B cell (primary cell): Measurements from ENCODE around the gene C1orf122. TPM values are rescaled to one million over a fixed set of nuclear protein-coding genes. Genes with fewer than 3 reads are reported as not detected.
A peak's percentile ranks its signal among the peaks of the same experiment; 100 is the strongest.

ENCODE experiments used
- ATAC-seq: fragments of 200-7000 bp; cut with Tn5 transposase; one replicate; pipeline ENCODE4 v1.10.0; 2021; ENCODE audit warnings: low read depth, mild to moderate bottlenecking, moderate number of reproducible peaks, moderate library complexity
- CTCF ChIA-PET: fragments of 350-600 bp; sonication (Branson Sonifier 250); formaldehyde crosslinking; loops from one replicate; lab custom pipeline; 2021; ENCODE audit warnings: antibody characterized with exemption, inconsistent platforms; lab: Charles Lee
- POLR2A ChIA-PET: fragments of 350-600 bp; sonication (Branson Sonifier 250); formaldehyde crosslinking; loops from one replicate; lab custom pipeline; 2021; ENCODE audit warnings: antibody characterized with exemption; lab: Charles Lee
- DNase-seq: peaks from one replicate; pipeline ENCODE4 v3.0.0; 2013
- H2AFZ ChIP-seq: 2 replicates; pipeline ENCODE4 v1.6.1; 2012; ENCODE audit warnings: mild to moderate bottlenecking, low read depth, low read length; ENCODE audit not compliant: insufficient read depth, poor library complexity, severe bottlenecking
- H3K27ac ChIP-seq, 2 donors: 1 replicate in 1 of 2; 2 replicates in 1 of 2; pipeline ENCODE4 v1.5.1; 2012 to 2013; ENCODE audit warnings: low read length in 2 of 2, mild to moderate bottlenecking in 2 of 2, moderate library complexity in 1 of 2
- H3K27me3 ChIP-seq, 4 experiments: fragments of 200-600 bp in 1 of 4; sonication (generic) in 1 of 4; replicated peaks in 1 of 4; 1 replicate in 2 of 4; 2 replicates in 2 of 4; pipeline versions ENCODE4 v1.6.1 to v1.7.0; 2013 to 2016; ENCODE audit warnings: low read length in 3 of 4, mild to moderate bottlenecking in 2 of 4, mixed read lengths in 1 of 4, moderate library complexity in 1 of 4; ENCODE audit not compliant: insufficient read depth in 4 of 4, control insufficient read depth in 3 of 4; ENCODE audit errors: control extremely low read depth in 1 of 4
- H3K36me3 ChIP-seq, 2 experiments: replicated peaks in 1 of 2; 1 replicate in 1 of 2; 2 replicates in 1 of 2; pipeline versions ENCODE4 v1.6.1 to v1.7.1; 2013; ENCODE audit warnings: low read length in 1 of 2; ENCODE audit not compliant: insufficient read depth in 2 of 2, control insufficient read depth in 1 of 2; ENCODE audit errors: control extremely low read depth in 1 of 2, extremely low read depth in 1 of 2
- H3K4me1 ChIP-seq, 2 donors: fragments of 200-600 bp in 1 of 2; sonication (generic) in 1 of 2; 1 replicate in 1 of 2; 2 replicates in 1 of 2; pipeline versions ENCODE4 v1.5.1 to v1.6.1; 2013 to 2017; ENCODE audit warnings: low read length in 2 of 2; ENCODE audit not compliant: control insufficient read depth in 2 of 2, insufficient read depth in 2 of 2
- H3K4me2 ChIP-seq: replicated peaks from 2 replicates; pipeline ENCODE3; 2012; ENCODE audit warnings: mild to moderate bottlenecking, low read depth, low read length; ENCODE audit not compliant: poor library complexity, severe bottlenecking
- H3K4me3 ChIP-seq, 5 experiments: fragments of 200-600 bp in 1 of 5; sonication (generic) in 1 of 5; 1 replicate in 3 of 5; 2 replicates in 2 of 5; pipeline versions ENCODE4 v1.5.1 to v1.7.0; 2011 to 2016; ENCODE audit warnings: low read length in 4 of 5, mild to moderate bottlenecking in 4 of 5, low read depth in 2 of 5, control low read depth in 1 of 5, moderate library complexity in 1 of 5; ENCODE audit not compliant: insufficient read depth in 1 of 5; ENCODE audit errors: control extremely low read depth in 1 of 5, extremely low read depth in 1 of 5
- H3K79me2 ChIP-seq: fragments of 200-600 bp; sonication (generic); one replicate; pipeline ENCODE4 v1.6.0; 2016; ENCODE audit warnings: low read length; ENCODE audit not compliant: control insufficient read depth, insufficient read depth
- H3K9ac ChIP-seq: fragments of 200-600 bp; sonication (generic); 2 replicates; pipeline ENCODE4 v1.6.1; 2017; ENCODE audit warnings: mild to moderate bottlenecking, low read length, moderate library complexity
- H3K9me3 ChIP-seq, 3 donors: one replicate each; pipeline versions ENCODE4 v1.6.1 to v1.7.1; 2013; ENCODE audit warnings: low read length in 2 of 3; ENCODE audit not compliant: control insufficient read depth in 2 of 3, insufficient read depth in 1 of 3; ENCODE audit errors: control extremely low read depth in 1 of 3
- H4K20me1 ChIP-seq: 2 replicates; pipeline ENCODE4 v1.6.0; 2012; ENCODE audit warnings: mild to moderate bottlenecking, low read length; ENCODE audit not compliant: insufficient read depth, control insufficient read depth, poor library complexity, severe bottlenecking
- H3K27ac Mint-ChIP-seq: one replicate; pipeline ENCODE4 v1.8.0; 2021; ENCODE audit warnings: mixed read lengths
- H3K27me3 Mint-ChIP-seq: one replicate; pipeline ENCODE4 v1.8.0; 2021; ENCODE audit warnings: mixed read lengths
- H3K4me1 Mint-ChIP-seq: one replicate; pipeline ENCODE4 v1.8.0; 2021; ENCODE audit warnings: mixed read lengths
- H3K4me3 Mint-ChIP-seq: one replicate; pipeline ENCODE4 v1.8.0; 2021; ENCODE audit warnings: mixed read lengths
- H3K9me3 Mint-ChIP-seq: one replicate; pipeline ENCODE4 v1.8.0; 2022; ENCODE audit warnings: mixed read lengths; ENCODE audit not compliant: insufficient read depth
- EZH2 ChIP-seq: IDR thresholded peaks from 2 replicates; pipeline ENCODE4 v1.6.1; 2012; ENCODE audit warnings: borderline replicate concordance, low read depth, mild to moderate bottlenecking, moderate library complexity, low read length; ENCODE audit not compliant: insufficient read depth, poor library complexity, severe bottlenecking
- WGBS: methylation state at CpG from one replicate; pipeline ENCODE4 v1.1.5; 2013; ENCODE audit warnings: missing lambda C conversion rate; ENCODE audit not compliant: insufficient coverage; 5-methylcytosine and 5-hydroxymethylcytosine counted together
- intact Hi-C: fragments of 100-400 bp; cut with micrococcal nuclease; formaldehyde crosslinking; loops from one replicate; pipeline ENCODE4 v1.10.0; 2022
- polyA plus RNA-seq: library from polyadenylated mRNA; depleted of rRNA; stranded (reverse); fragments of >200 nt; gene quantifications from 2 replicates; pipeline ENCODE4 v1.2.3, GENCODE V29; 2012
- total RNA-seq, 2 donors: library from RNA; stranded (reverse); fragments of 120-200 nt in 1 of 2; gene quantifications; 1 replicate in 1 of 2; 2 replicates in 1 of 2; pipeline versions ENCODE4 v1.2.3 to v1.2.4, GENCODE V29; 2013 to 2022
- TF ChIP-seq, protein P1 (sequence below): fragments of 200-600 bp; IDR thresholded peaks from one replicate; pipeline ENCODE4 v1.8.0; 2022; ENCODE audit warnings: antibody characterized with exemption, mild to moderate bottlenecking

C1orf122 gene
- total and polyA plus RNA-seq, 2 donors (not counting 1 experiment from before 2014, with no cell fraction given): 15.7 to 16.9 TPM

- Histone ChIP-seq H3K79me2 (peaks cover 25% of the 10 kb centered on the region), H2AFZ (peak overlapping the region; percentile 96), H3K4me2 (peak overlapping the region; percentile 95), H3K4me3 (peak overlapping the region; percentile 28 to 88 (median 83)), H4K20me1 (peaks cover 20% of the 10 kb centered on the region), H3K27ac (peak overlapping the region; percentile 68 to 94), H3K9ac (peak overlapping the region; percentile 93), H3K36me3 (peaks cover 0 to 36% of the 10 kb centered on the region in 2 experiments), H3K9me3 (no peaks in the 10 kb centered on the region), H3K27me3 (no peaks in the 10 kb centered on the region), H3K4me1 (peaks cover 14 to 31% of the 10 kb centered on the region in 2 donors)
- CTCF ChIA-PET: interaction anchor here (0.6 to 2.5 kb wide), 5 partner anchors 16 to 183 kb away, joined by 3 to 20 read pairs (median 6); partner anchors contain the start of gene MTF1
- no peaks in the 10 kb centered on the region for H3K9me3 Mint-ChIP-seq
- WGBS: 7% methylated on average over 51 of the region's 54 CpGs
- peak overlapping the region; percentile 98 for H3K27ac Mint-ChIP-seq
- H3K27me3 Mint-ChIP-seq: no peaks in the 10 kb centered on the region
- peaks cover 40% of the 10 kb centered on the region for H3K4me1 Mint-ChIP-seq
- peak; percentile 22 for DNase-seq
- POLR2A ChIA-PET: interaction anchor here (0.7 to 2.3 kb wide), 7 partner anchors 9 to 119 kb away, joined by 3 to 8 read pairs (median 4); partner anchors contain the start of gene MTF1
- peak; percentile 47 for ATAC-seq
- no peak for TF ChIP-seq EZH2
- TF ChIP-seq, protein P1, sequence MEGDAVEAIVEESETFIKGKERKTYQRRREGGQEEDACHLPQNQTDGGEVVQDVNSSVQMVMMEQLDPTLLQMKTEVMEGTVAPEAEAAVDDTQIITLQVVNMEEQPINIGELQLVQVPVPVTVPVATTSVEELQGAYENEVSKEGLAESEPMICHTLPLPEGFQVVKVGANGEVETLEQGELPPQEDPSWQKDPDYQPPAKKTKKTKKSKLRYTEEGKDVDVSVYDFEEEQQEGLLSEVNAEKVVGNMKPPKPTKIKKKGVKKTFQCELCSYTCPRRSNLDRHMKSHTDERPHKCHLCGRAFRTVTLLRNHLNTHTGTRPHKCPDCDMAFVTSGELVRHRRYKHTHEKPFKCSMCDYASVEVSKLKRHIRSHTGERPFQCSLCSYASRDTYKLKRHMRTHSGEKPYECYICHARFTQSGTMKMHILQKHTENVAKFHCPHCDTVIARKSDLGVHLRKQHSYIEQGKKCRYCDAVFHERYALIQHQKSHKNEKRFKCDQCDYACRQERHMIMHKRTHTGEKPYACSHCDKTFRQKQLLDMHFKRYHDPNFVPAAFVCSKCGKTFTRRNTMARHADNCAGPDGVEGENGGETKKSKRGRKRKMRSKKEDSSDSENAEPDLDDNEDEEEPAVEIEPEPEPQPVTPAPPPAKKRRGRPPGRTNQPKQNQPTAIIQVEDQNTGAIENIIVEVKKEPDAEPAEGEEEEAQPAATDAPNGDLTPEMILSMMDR: no peak
- intact Hi-C loops: loop anchor here (1.0 to 5.0 kb wide), 5 partner anchors 51 to 334 kb away; partner anchors contain the start of genes CDCA8, INPP5B, MTF1 and SF3A3
- H3K4me3 Mint-ChIP-seq: peak overlapping the region; percentile 98
These were observed 1.1 kb downstream of the C1orf122 start for GRCh38 chr1:37808369-37809319.

GRCh38 chr1:37809942-37810341 lies 2.4 kb downstream of the C1orf122 start:
- no CpG with 5 or more reads among the region's 2 CpGs for WGBS
- no peaks in the 10 kb centered on the region for H3K9me3 ChIP-seq
- DNase-seq (no peak), ATAC-seq (no peak)
- Mint-ChIP-seq H3K27ac (no peak overlapping the region), H3K9me3 (no peaks in the 10 kb centered on the region), H3K4me1 (peaks cover 40% of the 10 kb centered on the region), H3K27me3 (no peaks in the 10 kb centered on the region), H3K4me3 (no peak overlapping the region)
- no peaks in the 10 kb centered on the region for H3K27me3 ChIP-seq
- H2AFZ ChIP-seq: no peak overlapping the region
- H3K27ac ChIP-seq: no peak overlapping the region
- H3K4me2 ChIP-seq: no peak overlapping the region
- H3K4me3 ChIP-seq: no peak overlapping the region
- no peak for TF ChIP-seq EZH2
- TF ChIP-seq, protein P1: no peak
- POLR2A ChIA-PET: no interaction called here
- H3K9ac ChIP-seq: no peak overlapping the region
- peaks cover 0 to 33% of the 10 kb centered on the region in 2 experiments for H3K36me3 ChIP-seq
- CTCF ChIA-PET: no interaction called here
- intact Hi-C loops: loop anchor here (2.0 to 5.0 kb wide), 3 partner anchors 15 to 335 kb away; partner anchors contain the start of genes INPP5B and ZC3H12A
- peaks cover 29% of the 10 kb centered on the region for H3K79me2 ChIP-seq
- H3K4me1 ChIP-seq: peaks cover 14 to 31% of the 10 kb centered on the region in 2 donors
- H4K20me1 ChIP-seq: peaks cover 15% of the 10 kb centered on the region
